ENCODE results near the gene RECK. TPM values are rescaled to one million over a fixed set of nuclear protein-coding genes. Genes with fewer than 3 reads are reported as not detected.

Gene RECK
- total and polyA plus RNA-seq, 2 experiments from 2014 or later = 8.5 to 11.1 TPM

DNA sequence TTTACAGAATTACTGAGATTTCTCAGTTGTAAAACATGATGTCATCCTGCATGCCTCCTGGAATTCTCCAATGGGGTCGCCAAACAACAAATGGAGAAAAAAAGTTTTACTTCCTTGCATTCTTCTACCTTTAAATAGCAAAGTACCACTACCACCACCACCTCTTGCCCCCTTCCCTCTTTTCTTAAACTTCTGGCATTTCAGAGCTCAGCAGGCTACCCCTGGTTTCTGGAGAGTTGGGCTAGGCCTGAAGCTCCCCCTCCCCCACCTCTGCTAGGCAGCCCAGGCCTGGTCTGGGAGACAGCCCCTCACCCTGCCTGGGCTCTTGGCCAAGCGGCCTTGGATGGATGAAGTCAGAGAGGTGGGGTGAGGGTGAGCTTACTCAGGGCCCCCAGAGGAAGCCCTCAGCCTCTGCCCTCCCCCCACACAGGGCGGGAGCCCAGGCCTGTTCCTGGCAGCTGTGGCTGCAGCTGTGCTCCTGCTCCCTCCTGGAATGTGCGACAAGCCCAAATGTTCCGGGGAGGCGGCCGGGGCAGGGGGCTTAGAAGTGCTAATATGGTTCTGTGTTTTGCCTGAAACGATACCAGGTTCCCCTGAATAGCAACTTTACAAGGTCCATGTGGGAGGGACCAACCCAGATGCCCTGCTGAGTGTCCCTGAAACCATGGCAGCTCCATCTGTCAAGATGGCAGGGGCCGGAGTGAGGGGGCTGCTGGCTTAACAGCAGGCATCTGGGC, 126.5 kb downstream of the RECK start:
- Histone ChIP-seq H3K27ac (peak overlapping the region; percentile 87), H3K36me3 (no peaks in the 10 kb centered on the region), H3K27me3 (no peaks in the 10 kb centered on the region), H3K4me3 (no peak overlapping the region), H3K9me3 (ENCODE audit: low read depth) (no peaks in the 10 kb centered on the region), H3K4me1 (ENCODE audit: low read depth) (peaks cover 15% of the 10 kb centered on the region)
- TF ChIP-seq, protein P1, sequence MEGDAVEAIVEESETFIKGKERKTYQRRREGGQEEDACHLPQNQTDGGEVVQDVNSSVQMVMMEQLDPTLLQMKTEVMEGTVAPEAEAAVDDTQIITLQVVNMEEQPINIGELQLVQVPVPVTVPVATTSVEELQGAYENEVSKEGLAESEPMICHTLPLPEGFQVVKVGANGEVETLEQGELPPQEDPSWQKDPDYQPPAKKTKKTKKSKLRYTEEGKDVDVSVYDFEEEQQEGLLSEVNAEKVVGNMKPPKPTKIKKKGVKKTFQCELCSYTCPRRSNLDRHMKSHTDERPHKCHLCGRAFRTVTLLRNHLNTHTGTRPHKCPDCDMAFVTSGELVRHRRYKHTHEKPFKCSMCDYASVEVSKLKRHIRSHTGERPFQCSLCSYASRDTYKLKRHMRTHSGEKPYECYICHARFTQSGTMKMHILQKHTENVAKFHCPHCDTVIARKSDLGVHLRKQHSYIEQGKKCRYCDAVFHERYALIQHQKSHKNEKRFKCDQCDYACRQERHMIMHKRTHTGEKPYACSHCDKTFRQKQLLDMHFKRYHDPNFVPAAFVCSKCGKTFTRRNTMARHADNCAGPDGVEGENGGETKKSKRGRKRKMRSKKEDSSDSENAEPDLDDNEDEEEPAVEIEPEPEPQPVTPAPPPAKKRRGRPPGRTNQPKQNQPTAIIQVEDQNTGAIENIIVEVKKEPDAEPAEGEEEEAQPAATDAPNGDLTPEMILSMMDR (IDR thresholded peaks at IDR 0.05; ENCODE audit: low read depth, low read length) = no peak
- DNase-seq (ENCODE audit: low read depth in 1 of 2, low spot score in 1 of 2) = peak; percentile 89 to 91

DNA sequence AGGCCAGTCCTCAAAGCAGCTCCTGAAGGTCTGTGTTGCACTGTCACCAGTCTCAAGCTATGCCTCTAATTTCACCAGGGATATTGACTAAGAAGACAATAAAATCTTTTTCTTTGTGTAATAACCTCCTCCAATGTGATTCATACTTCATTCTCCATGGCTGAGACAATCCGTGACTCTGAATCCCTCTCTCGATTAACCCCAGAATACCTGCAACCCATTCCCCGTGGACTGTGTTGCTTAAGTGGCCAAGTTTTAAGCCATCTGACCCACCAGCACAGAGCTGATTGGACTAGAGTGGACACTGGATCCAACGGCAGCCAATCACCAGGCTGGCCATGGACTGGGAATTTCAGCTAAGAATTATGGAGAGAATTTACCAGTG, 127.1 kb downstream of the RECK start:
- DNase-seq (ENCODE audit: low read depth in 1 of 2, low spot score in 1 of 2) = peak in 1 of 2 donors; percentile 27
- TF ChIP-seq, protein P1 (IDR thresholded peaks at IDR 0.05; ENCODE audit: low read depth, low read length) = no peak
- no peak overlapping the region for H3K4me3 ChIP-seq

DNA sequence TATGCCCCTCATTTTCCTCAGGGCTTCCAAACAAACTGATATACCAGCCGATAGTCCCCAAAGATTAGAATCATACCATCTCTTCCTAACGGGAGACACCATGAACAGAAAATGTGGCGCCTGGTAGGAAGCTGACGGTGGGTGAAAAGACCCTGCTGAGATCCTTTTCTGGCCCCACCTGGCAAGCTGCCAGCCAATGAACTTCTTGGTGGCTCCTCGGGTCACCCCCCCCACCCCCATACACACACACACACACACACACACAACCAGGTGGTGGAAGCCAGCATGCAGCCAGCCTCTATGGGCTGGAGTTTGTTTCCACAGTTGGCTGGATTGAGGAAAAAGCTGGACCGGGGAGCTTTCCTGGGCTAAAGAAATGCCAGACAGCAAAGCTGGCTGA, 127.7 kb downstream of the RECK start:
- no peak overlapping the region for H3K27ac ChIP-seq

More for the DNA sequence above, 127.1 kb downstream of the RECK start:
- Histone ChIP-seq H3K27me3 (no peaks in the 10 kb centered on the region), H3K4me1 (ENCODE audit: low read depth) (peaks cover 15% of the 10 kb centered on the region), H3K27ac (peak overlapping the region; percentile 87), H3K36me3 (no peaks in the 10 kb centered on the region), H3K9me3 (ENCODE audit: low read depth) (no peaks in the 10 kb centered on the region)

GRCh38 chr9:36164989-36165388, 128.3 kb downstream of the RECK start:
- Histone ChIP-seq H3K4me3 (no peak overlapping the region), H3K4me1 (ENCODE audit: low read depth) (peaks cover 15% of the 10 kb centered on the region), H3K27me3 (no peaks in the 10 kb centered on the region), H3K9me3 (ENCODE audit: low read depth) (no peaks in the 10 kb centered on the region), H3K36me3 (no peaks in the 10 kb centered on the region), H3K27ac (no peak overlapping the region)
- DNase-seq (ENCODE audit: low read depth in 1 of 2, low spot score in 1 of 2) = no peak
- TF ChIP-seq, protein P1 (IDR thresholded peaks at IDR 0.05; ENCODE audit: low read depth, low read length) = no peak

More for the DNA sequence above, 127.7 kb downstream of the RECK start:
- Histone ChIP-seq H3K27me3 (no peaks in the 10 kb centered on the region), H3K9me3 (ENCODE audit: low read depth) (no peaks in the 10 kb centered on the region), H3K4me3 (no peak overlapping the region), H3K4me1 (ENCODE audit: low read depth) (peaks cover 15% of the 10 kb centered on the region), H3K36me3 (no peaks in the 10 kb centered on the region)
- TF ChIP-seq, protein P1 (IDR thresholded peaks at IDR 0.05; ENCODE audit: low read depth, low read length) = no peak
- no peak for DNase-seq (ENCODE audit: low read depth in 1 of 2, low spot score in 1 of 2)

GRCh38 chr9:36165826-36166167, 129.1 kb downstream of the RECK start:
- no peak overlapping the region for H3K27ac ChIP-seq
- TF ChIP-seq, protein P1 (IDR thresholded peaks at IDR 0.05; ENCODE audit: low read depth, low read length) = no peak
- H3K4me3 ChIP-seq = no peak overlapping the region
- peaks cover 15% of the 10 kb centered on the region for H3K4me1 ChIP-seq (ENCODE audit: low read depth)
- peak in 1 of 2 donors; percentile 45 for DNase-seq (ENCODE audit: low read depth in 1 of 2, low spot score in 1 of 2)
- no peaks in the 10 kb centered on the region for H3K9me3 ChIP-seq (ENCODE audit: low read depth)
- no peaks in the 10 kb centered on the region for H3K27me3 ChIP-seq
- H3K36me3 ChIP-seq = no peaks in the 10 kb centered on the region

Data from cardiac muscle cell (in vitro differentiated cells and primary cell).